HS-5 (cell line): ENCODE results near the gene SH3YL1.
A peak's percentile ranks its signal among the peaks of the same experiment; 100 is the strongest.

Experiments
- DNase-seq: peaks from one replicate; pipeline ENCODE4 v3.0.0-alpha.2; 2012; ENCODE audit warnings: low read depth

Gene SH3YL1

DNA sequence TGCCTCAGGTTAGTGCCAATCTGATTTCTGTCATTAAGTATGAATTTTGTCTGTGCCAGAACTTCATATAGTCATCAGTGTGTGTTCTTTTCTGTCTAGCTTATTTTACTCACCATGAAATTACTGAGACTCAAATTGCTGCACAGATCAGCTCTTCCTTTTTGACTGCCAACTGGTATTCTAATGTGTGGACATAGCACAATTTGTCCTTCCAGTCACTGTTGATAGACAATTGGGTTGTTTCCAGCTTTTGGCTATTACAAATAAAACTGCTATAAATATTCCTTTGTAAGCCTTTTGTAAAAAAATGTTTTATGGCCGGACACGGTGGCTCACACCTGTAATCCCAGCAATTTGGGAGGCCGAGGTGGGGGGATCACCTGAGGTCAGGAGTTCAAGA, 7.7 kb downstream of the SH3YL1 start:
- DNase-seq, result no peak

DNA sequence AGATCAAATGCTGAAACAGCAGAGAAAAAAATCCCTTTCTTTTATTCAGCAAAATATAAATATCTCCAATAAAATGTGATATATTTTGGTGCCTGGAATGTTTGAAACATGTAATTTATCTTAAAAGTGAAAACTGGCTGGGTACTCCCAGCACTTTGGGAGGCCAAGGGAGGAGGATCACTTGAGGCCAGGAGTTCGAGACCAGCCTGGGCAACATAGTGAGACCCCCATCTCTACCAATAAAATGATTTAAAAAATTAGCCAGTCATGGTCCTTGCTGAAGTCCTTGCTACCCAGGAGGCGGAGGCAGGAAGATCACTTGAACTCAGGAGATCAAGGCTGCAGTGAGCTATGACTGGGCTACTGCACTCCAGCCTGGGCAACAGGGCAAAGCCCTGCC, 8.6 kb downstream of the SH3YL1 start:
- DNase-seq, result no peak

DNA sequence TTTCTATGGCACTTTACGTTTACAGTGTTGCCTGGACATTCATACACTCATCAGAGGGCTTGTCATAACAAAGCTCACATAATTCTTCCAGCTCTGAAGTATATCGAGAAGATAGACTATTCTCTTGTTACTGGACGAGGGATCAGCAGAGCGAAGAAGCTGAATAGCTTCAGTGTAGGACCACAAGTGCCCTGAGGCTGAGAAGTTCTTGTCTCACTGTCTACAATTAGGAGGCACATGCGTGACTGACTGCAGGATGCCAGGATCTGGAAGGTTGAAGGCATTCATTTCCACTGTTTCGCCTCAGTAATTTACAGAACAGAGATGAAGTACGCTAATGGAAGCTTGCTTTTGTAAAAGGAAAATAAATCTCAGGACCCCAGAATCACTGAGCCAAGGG, 9.6 kb downstream of the SH3YL1 start:
- no peak for DNase-seq

DNA sequence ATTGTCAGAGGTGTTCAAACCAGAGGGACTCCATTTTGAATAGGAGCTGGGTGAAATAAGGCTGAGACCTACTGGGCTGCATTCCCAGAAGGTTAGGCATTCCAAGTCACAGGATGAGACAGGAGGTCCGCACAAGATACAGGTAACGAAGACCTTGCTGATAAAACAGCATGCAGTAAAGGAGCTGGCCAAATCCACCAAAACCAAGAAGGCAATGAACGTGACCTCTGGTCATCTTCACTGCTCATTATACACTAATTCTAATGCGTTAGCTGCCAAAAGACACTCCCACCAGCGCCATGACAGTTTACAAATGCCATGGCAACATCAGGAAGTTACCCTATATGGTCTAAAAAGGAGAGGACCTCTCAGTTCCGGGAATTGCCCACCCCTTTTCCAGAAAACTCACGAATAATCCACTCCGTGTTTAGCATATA, 10.6 kb downstream of the SH3YL1 start:
- DNase-seq, result no peak

DNA sequence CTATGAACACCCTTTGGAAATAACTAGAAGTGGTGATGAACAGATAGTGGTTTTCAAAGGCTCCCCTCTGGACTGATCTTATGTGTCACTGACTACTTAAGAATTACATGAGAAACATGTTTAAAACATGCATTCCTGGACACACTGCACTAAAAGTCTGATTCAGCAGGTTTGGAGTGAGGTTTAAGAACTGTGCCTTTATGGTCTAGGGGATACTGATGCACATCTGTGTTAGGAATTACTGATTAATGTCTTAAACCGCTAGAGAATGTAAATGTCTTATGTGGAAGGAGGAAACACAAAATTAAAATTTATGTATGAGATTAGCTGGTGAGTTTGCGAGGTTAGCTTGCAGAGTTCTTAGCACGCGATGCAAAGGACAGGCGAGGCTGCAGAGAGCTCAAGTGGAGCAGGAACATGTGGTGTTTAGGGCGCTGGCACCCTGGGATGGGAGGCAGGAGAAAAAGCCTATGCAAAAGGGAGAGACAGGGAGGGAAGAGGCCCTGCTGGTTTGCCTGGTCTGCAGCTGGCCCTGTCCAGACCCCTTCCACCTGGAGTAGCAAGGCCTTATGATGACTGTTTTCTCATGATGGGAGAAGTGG, 11.7 kb downstream of the SH3YL1 start:
- DNase-seq, result no peak

DNA sequence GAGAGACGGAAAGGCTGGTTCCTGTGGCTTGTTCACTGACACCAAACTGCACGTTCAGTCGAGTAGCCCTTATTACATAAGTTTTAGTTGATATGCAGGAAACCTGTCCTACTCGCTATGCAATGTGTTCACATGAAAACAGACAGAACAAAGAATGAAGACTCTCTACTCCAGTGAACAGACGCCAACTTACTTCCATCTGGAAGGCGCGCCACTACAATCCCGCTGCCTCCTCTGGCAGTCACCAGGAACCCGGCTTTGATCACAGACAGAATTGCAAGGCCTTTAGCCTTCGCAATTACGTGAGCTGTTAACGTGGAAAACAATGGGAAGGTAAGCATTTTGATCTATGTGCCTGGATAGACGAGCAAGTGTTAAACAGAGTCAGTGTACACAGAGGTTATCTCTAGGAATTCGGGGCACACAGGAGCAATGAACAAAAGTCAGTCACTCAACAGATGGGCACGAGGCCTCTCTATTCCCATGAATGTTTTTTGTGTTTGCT, 14.2 kb downstream of the SH3YL1 start:
- no peak for DNase-seq

DNA sequence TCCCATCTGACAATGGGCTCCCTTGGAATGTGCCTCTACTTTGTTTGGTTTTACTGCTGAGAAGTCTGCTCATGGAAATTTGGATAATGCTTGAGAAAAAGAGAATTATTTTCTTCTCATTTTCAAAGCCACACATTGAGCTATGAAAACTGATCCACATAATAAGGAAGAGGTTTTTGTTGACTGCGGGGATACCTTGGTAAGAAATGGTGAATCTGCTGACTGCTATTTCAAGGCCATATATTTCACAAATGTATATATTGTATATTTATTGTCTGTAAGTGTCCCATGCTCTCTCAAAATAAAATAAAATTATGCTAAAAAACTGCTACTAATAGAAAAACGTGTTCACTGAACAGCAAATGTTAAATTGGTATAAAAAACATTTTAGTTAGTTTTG, 15.1 kb downstream of the SH3YL1 start:
- no peak for DNase-seq

DNA sequence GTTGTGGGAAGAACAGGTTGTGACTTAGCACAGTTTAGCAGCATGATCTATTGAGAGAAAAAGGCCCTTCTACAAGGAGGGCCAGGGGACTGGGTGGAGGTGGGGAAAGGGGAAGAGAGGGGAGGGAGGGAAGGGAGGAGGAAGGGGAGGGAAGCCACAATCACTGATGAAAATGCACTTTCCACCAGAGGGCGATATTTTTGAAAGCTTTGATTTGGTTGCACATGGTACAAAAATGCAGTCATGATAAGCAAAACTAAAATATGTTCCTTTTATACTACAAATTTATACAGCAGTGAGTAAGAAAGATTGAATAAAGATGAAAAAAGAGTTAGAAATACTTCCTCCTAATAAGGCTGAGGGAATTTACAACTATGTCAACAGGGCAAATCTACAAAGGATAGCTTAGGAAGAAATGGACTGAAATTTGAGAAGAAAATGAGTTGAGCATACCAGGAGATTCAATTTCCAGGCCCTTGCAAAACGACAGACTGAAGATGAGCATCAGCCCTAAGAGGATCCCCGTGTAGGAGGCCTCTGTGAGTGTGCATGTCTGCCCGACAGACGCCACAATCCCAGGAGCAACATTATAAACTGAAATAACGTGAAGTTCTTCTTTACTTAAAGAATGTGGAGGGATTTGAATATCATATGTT, 17.2 kb downstream of the SH3YL1 start:
- peak; percentile 26 for DNase-seq

DNA sequence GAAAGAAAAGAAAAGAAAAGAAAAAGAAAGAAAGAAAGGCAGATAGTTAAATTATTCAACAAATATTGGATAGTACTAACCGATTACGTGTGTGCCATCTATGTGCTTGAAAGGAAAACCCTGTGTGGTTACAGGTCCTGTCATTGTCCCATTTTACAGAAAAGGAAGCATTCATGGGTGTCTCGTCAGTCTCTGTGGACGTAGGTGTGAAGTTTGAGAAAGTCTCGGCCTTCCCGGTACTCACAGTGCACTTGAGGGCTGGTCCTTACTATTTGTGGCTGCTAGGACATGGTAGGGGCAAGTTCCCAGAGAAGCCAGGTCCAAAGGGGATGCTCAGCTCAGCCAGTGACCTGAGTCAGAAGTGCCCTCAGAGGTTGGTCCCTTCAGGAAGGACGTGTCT, 19.3 kb downstream of the SH3YL1 start:
- no peak for DNase-seq

DNA sequence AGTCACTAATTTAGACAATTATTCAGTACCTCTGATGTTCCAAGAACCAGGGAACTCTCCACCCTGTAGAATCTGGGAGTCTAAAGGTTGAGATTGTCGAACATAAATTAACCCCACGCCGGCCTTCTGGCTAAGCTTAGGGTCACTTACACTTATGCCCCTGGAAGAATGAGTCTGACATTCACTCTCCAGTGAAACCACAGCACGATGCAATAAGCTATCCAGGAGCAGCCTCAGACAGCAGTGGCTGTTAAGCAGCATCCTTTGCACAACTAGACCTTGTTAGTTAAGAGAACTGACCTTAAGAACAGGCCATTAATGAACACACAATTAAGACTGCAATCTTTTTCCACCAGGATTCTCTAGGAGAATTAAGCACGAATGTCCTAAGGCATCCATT, 25.0 kb downstream of the SH3YL1 start:
- DNase-seq, result no peak

DNA sequence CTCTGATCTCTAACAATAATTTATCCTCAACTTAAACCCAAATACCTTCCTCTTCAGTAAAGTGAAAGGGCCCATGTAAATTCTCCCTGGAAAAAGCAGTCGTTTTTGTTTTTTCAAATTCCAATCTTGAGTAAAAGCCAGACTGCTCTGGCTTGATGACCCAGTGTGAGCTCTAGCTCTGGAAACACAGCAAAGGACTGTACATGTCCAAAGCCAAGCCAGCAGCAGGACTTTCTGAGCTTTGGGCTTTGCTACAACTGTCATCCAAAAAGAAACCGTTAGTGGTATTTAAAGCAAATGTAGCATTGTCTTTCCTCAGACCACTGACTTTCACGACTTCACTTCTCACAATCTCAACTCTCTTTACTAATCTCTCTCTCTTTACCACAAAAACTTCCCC, 25.4 kb downstream of the SH3YL1 start:
- DNase-seq, result no peak

DNA sequence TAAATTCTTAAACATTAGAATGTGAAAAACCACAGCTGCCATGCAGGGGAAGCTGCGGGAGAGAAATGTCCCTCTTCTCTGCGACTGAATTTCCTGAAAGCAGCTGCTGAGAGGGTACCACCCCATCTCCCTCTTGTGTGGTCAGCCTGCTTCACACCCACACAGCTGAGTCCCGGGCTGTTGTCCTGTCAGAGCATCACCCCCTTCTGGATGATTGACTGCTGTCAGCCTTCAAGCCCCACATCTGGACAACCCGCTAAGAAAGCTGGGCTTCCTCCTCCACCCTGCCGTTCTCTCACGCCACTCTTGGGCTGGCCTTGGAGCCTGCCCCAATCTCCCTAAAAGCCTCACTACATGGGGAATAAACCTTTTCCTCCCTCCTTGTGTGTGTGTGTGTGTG, 26.0 kb downstream of the SH3YL1 start:
- no peak for DNase-seq

DNA sequence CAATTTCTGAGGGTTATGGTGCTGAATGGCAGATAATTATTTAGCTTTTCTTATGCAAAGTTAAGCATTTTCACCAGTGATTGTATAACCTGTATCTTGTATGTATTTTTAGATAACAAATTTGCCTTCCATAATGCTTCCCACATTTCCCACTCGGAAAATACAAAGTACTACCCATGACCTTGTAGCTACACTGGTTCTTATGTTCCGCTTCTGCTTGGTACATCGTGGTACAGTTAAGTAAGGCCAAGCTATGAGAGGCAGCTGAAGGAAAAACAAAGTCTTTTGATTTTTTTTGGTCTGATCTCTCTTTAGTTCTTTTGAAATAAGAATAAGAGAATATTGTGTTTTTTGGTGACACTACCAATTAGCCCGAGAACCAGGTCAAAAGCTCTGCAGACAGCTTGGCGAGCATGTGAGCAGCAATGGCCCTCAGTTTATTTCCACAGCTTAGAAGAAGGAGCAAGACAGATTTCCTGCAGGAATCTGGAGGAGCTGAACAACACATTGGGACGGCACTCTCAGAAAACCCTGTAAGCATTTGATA, 26.8 kb downstream of the SH3YL1 start:
- DNase-seq, result no peak

DNA sequence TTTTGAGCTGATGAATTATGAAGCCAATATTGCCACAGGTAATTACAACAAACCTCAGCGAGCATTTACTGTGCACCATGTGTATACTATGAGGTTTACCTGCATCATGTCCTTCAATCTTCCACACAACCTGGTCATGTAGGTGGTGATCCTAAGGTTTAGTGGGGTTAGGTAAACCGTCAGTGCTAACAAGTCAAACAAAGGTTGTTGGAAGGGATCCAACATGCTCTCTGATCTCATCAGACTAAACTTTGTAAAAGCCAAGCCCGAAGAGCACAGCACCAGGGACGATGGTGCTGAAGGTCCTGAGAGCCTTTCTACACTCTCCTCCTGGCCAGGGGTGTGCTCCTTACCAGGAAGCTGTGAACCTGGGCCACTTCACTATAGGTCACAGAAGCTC, 29.4 kb downstream of the SH3YL1 start:
- DNase-seq, result no peak

DNA sequence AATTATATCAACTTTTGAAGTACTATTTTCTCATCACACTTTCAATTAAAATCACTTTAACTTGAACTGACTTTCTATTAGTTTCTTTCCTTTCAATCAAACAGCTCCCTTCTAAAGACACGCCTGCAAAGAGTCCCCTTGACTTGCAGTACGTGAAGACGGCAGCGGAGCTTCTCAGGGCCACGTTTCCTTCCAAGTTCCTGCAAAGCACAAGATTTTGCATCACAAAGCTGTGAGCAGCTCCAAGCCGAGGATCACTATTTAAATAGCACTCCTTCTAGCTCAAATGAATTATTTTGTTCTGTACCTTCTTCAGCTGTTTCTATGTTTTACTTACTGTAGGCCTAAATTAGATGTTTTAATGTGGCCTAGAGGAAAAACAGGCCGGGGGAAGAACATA, 30.8 kb downstream of the SH3YL1 start:
- no peak for DNase-seq

DNA sequence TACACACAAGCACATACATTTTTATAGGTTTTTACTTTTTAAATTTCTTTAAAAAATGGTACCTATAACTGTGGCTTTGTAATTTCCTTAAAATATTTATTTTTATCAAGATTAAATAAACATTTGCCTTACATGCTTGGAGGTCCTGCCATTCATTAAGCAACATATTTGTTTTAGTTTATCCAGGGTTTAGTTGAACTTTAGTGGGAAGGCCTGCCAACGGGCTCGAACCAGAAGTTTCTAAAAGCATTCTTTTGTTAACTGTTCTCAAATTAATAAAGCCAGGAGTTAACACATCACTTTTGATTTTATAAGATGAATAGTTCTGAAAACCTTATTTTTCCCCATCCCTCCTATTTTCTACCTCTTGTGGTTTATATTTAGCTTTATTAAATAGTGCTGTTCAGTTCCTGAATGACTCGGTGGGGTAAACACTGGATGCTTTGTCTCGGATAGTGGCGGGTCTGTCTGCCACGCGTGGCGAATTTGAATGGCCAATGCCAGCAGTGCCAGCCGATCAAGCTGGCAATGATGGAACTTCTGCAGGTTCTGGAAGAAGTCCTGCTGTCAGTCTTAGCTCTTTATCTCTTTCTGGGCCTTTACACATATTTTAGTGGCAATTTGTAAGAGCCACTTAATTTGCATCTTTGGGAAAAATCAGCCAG, 32.2 kb downstream of the SH3YL1 start:
- no peak for DNase-seq

DNA sequence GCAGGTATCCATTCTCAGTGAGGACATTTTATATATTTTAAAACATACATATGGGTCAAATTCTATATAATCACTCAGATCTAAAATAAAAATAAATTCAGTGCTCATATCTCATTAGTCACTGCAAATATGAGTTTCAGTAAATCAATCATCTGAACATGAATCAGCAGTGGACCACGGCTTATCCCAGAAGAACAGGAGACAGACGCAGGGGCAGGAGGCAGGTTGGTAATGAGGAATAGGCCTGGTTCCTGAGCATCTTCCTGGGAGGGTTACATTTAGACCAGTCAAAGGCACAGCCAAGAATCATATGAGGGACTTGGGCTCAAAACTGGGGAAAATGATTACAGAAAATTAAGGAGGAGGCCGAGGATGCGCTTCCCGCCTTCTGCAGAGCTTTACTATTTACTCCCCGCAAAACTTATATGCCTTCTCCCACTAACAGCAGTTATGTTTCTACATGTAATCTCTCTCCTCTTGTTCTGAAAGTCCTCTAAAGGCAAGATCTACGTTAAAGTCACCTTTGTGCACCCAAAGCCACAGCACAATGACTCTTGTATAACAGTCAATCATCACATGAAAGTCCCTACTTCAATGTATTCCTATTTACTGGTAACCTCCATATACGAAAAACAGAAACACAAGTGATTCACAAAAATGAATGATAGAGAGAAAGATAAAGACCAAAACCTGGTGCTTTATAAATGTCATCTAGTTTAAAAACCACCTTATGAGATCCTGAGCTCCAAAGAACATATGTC, 35.1 kb downstream of the SH3YL1 start:
- no peak for DNase-seq

DNA sequence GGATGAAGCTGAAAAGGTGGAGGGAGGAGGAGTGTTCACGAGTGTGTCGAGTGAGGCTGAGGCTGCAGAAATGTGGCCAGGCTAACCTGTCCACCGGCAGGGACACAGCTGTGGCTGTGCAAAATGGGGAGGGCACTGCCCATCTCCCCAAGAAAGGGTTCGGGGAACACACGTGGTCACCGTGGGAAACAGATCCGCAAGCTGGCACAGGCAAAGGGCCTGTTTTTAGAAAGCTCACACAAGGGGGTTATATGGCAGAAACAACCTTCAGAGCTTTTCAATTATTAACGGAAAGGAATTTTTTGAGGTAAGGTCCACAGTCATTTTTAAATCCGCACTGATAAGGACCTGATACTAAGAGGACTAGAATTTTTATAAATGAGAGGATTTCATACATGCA, 35.7 kb downstream of the SH3YL1 start:
- DNase-seq, result no peak

DNA sequence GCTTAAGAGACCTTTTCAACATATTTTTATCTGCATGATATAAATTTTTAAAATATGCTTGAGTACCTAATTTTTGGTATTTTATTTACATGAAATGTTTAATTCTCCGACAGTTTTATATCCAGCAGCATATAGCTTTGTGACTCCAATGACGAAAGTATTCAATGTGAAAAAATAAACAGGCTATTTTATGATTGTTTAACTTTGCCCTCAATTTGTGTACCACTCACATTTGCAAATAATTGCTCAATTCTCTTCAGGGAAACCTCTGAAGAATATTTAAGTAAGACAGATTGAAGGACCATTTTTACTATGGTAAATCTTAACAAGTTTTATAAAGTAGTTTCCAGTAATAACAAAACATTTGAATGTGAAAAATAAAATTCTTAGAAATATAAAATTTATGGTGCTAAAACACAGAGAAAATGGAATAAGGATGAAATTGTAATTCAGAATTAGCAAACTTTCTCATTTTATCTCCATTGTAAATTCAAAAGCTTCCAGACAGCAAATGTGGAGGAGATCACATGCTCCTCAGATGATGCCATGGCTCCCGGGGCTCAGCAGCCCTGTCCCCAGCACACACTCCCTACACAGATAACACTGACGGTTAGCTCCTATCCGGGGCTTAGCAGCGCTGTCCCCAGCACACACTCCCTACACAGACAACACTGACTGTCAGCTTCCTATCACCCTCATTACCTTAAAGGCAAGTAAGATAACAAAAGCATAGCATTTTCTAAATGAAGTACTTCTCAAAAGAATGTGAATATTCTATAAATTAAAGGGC, 39.7 kb downstream of the SH3YL1 start:
- no peak for DNase-seq

DNA sequence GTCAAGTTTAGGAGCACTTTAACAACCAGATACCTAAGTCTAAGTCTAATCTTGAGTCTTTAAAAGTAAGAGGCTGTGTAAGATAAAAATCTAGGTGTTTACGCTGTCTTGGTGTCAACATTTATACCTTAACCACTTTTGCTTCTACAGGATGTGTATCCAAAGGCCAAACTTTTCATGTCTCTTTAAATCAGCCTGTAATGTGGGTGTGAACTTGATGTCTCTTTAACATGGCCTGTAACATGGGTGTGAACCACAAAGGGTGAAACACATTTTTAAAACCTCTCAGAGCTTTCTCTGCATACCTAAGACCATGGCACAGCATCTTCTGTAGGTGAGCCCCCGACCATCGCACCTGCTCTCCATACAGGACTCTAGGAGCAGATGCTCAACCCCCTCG, 40.4 kb downstream of the SH3YL1 start:
- no peak for DNase-seq

DNA sequence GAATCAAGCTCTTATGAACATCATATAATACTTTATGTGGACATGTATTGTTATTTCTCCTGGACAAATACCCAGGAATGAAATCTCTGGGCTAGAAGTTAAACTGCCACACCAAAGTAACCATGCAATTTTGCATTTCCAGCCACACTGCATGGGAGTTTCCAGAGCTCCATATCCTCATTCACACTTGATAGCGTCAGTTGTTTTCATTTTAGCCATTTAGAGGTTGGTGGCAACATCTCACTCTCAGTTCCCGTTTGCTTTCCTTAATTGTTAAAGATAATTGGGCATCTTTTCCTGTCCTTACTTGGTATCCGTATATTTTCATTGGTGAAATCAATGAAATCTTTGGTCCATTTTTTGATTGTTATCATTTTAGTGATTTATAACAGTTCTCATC, 47.8 kb downstream of the SH3YL1 start:
- no peak for DNase-seq
